Naive thymus-derived CD4-positive, alpha-beta T cell (primary cell): Measurements from ENCODE around the gene PTPN13. TPM values are rescaled to one million over a fixed set of nuclear protein-coding genes. Genes with fewer than 3 reads are reported as not detected.
A peak's percentile ranks its signal among the peaks of the same experiment; 100 is the strongest.

Source experiments
- ATAC-seq: fragments of 150-1000 bp; cut with Tn5 transposase; 2 replicates; pipeline ENCODE4 v1.10.0; 2021; ENCODE audit warnings: mild to moderate bottlenecking, moderate library complexity
- CTCF ChIA-PET: fragments of 350-600 bp; sonication (Branson Sonifier 250); formaldehyde crosslinking; loops from one replicate; lab custom pipeline; 2021; ENCODE audit warnings: antibody characterized with exemption; lab: Charles Lee
- POLR2A ChIA-PET: fragments of 350-600 bp; sonication (Branson Sonifier 250); formaldehyde crosslinking; loops from one replicate; lab custom pipeline; 2021; ENCODE audit warnings: antibody characterized with exemption, inconsistent platforms; lab: Charles Lee
- DNase-seq, 9 donors: peaks; one replicate each; pipeline versions ENCODE4 v3.0.0 to v3.0.0-alpha.2; 2020 to 2022; ENCODE audit warnings: mixed read lengths in 1 of 9
- H3K27ac ChIP-seq: one replicate; pipeline ENCODE4 v1.7.0; 2013; ENCODE audit warnings: mild to moderate bottlenecking, low read depth, low read length, moderate library complexity
- H3K27me3 ChIP-seq, 2 donors: one replicate each; pipeline ENCODE4 v1.7.0; 2013; ENCODE audit warnings: low read length in 2 of 2, mild to moderate bottlenecking in 2 of 2, moderate library complexity in 2 of 2; ENCODE audit not compliant: control insufficient read depth in 2 of 2, insufficient read depth in 2 of 2
- H3K36me3 ChIP-seq, 3 experiments: 1 replicate in 2 of 3; 2 replicates in 1 of 3; pipeline ENCODE4 v1.7.0; 2013; ENCODE audit warnings: low read length in 3 of 3, mild to moderate bottlenecking in 3 of 3, moderate library complexity in 1 of 3; ENCODE audit not compliant: insufficient read depth in 3 of 3, control insufficient read depth in 2 of 3
- H3K4me1 ChIP-seq, 2 donors: one replicate each; pipeline ENCODE4 v1.7.0; 2013; ENCODE audit warnings: low read length in 2 of 2, mild to moderate bottlenecking in 2 of 2, moderate library complexity in 1 of 2; ENCODE audit not compliant: control insufficient read depth in 2 of 2, insufficient read depth in 2 of 2
- H3K4me3 ChIP-seq: 2 replicates; pipeline ENCODE4 v1.7.0; 2013; ENCODE audit warnings: mild to moderate bottlenecking, low read length
- H3K9me3 ChIP-seq, 3 experiments: 1 replicate in 2 of 3; 2 replicates in 1 of 3; pipeline ENCODE4 v1.7.0; 2013; ENCODE audit warnings: low read length in 3 of 3; ENCODE audit not compliant: control insufficient read depth in 2 of 3
- H3K27ac Mint-ChIP-seq, 9 donors: one replicate each; pipeline ENCODE4 v1.8.0; 2020 to 2022; ENCODE audit warnings: mixed read lengths in 9 of 9, mild to moderate bottlenecking in 8 of 9, moderate library complexity in 5 of 9, inconsistent platforms in 2 of 9
- H3K27me3 Mint-ChIP-seq, 5 donors: one replicate each; pipeline ENCODE4 v1.8.0; 2021 to 2022; ENCODE audit warnings: mixed read lengths in 5 of 5, mild to moderate bottlenecking in 1 of 5
- H3K36me3 Mint-ChIP-seq, 5 donors: one replicate each; pipeline ENCODE4 v1.8.0; 2020 to 2022; ENCODE audit warnings: mixed read lengths in 5 of 5, mild to moderate bottlenecking in 3 of 5, inconsistent platforms in 1 of 5
- H3K4me1 Mint-ChIP-seq, 7 donors: one replicate each; pipeline ENCODE4 v1.8.0; 2020 to 2022; ENCODE audit warnings: mixed read lengths in 7 of 7, mild to moderate bottlenecking in 3 of 7, inconsistent platforms in 1 of 7
- H3K4me3 Mint-ChIP-seq, 10 donors: one replicate each; pipeline ENCODE4 v1.8.0; 2020 to 2022; ENCODE audit warnings: mild to moderate bottlenecking in 10 of 10, mixed read lengths in 10 of 10, moderate library complexity in 6 of 10, inconsistent platforms in 2 of 10
- H3K9me3 Mint-ChIP-seq, 11 donors: one replicate each; pipeline ENCODE4 v1.8.0; 2020 to 2022; ENCODE audit warnings: mixed read lengths in 11 of 11, mild to moderate bottlenecking in 4 of 11, inconsistent platforms in 1 of 11, moderate library complexity in 1 of 11
- intact Hi-C, 2 donors: fragments of 100-400 bp; cut with micrococcal nuclease; formaldehyde crosslinking; loops; one replicate each; pipeline ENCODE4 v1.15.1; 2023
- polyA plus RNA-seq, 2 donors: library from polyadenylated mRNA; unstranded; fragments of 300-500 nt; fragmentation: Illumina TruSeq; gene quantifications; one replicate each; pipeline ENCODE4 v1.2.3, GENCODE V29; 2021
- total RNA-seq, 6 experiments: library from RNA in 5 of 6; stranded (reverse) in 5 of 6; gene quantifications; 1 replicate in 5 of 6; 2 replicates in 1 of 6; pipeline ENCODE4 v1.2.3 and lab custom pipeline; 2021 to 2026

The PTPN13 gene
- total and polyA plus RNA-seq, 7 experiments from 2014 or later = 0.05 to 4.5 (median 0.21) TPM; not detected in 3

- CTCF ChIA-PET = no interaction called here
- Histone ChIP-seq H3K27me3 (no peaks in the 10 kb centered on the region), H3K36me3 (no peaks in the 10 kb centered on the region), H3K4me3 (no peak overlapping the region), H3K9me3 (no peaks in the 10 kb centered on the region), H3K4me1 (no peaks in the 10 kb centered on the region), H3K27ac (no peak overlapping the region)
- intact Hi-C loops = no loop called here
- Mint-ChIP-seq H3K4me3 (no peak overlapping the region), H3K36me3 (no peaks in the 10 kb centered on the region), H3K9me3 (peaks cover 0 to 2% (median 0%) of the 10 kb centered on the region in 11 donors), H3K4me1 (peaks cover 0 to 5% (median 0%) of the 10 kb centered on the region in 7 donors), H3K27me3 (peaks cover 6 to 39% (median 11%) of the 10 kb centered on the region in 5 donors), H3K27ac (no peak overlapping the region)
- POLR2A ChIA-PET = no interaction called here
- DNase-seq (no peak), ATAC-seq (no peak)
These were observed 7.3 kb upstream of the PTPN13 start for GRCh38 chr4:86586626-86587380.

GRCh38 chr4:86587381-86588140 lies 6.6 kb upstream of the PTPN13 start:
- Histone ChIP-seq H3K36me3 (no peaks in the 10 kb centered on the region), H3K4me3 (no peak overlapping the region), H3K4me1 (no peaks in the 10 kb centered on the region), H3K9me3 (no peaks in the 10 kb centered on the region), H3K27ac (no peak overlapping the region), H3K27me3 (no peaks in the 10 kb centered on the region)
- ChIA-PET POLR2A (no interaction called here), CTCF (no interaction called here)
- Mint-ChIP-seq H3K36me3 (no peaks in the 10 kb centered on the region), H3K9me3 (peaks cover 0 to 2% (median 0%) of the 10 kb centered on the region in 11 donors), H3K4me3 (no peak overlapping the region), H3K4me1 (peaks cover 0 to 5% (median 0%) of the 10 kb centered on the region in 7 donors), H3K27ac (no peak overlapping the region), H3K27me3 (peaks cover 10 to 43% (median 15%) of the 10 kb centered on the region in 5 donors)
- intact Hi-C loops = no loop called here
- no peak for DNase-seq
- ATAC-seq = no peak

DNA sequence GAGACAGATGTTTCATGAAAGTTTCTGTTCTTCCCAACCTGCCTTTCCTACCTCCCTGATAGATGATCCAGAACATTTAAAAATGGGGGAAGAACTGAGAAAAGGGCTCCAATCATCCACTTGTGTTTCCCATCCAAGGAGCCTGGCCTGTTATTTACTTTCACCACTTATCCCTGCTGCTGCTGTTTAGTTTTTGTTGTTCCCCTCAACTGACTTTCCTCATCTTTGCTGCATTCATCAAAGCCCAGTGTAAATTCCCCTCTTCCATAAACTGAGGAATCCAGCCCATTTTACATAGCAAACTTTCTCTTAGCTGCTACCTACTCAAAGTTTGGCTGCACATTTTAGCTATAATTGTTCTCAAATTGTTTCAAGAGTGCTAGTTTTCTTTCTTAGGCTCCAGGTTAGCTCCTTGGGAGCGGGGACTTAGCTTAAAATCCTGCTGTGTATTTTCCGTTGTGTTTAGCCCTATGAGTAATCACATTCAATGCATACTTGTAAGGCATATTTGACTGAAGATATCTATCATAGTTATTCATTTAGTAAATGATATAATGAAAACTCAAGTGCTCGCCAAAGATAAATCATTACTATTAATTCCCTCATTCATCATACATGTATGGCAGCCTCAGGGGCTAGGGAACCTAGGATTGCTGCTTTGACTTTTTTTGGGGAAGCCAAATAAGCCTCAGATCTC lies 1.4 kb upstream of the PTPN13 start:
- Mint-ChIP-seq H3K4me3 (peak overlapping the region in 2 of 10 donors; percentile 77 to 79), H3K27ac (no peak overlapping the region), H3K36me3 (no peaks in the 10 kb centered on the region), H3K4me1 (peaks cover 5 to 30% (median 17%) of the 10 kb centered on the region in 7 donors), H3K27me3 (peaks cover 41 to 59% (median 48%) of the 10 kb centered on the region in 5 donors), H3K9me3 (peaks cover 0 to 4% (median 0%) of the 10 kb centered on the region in 11 donors)
- H3K4me3 ChIP-seq = no peak overlapping the region
- H3K36me3 ChIP-seq = no peaks in the 10 kb centered on the region
- POLR2A ChIA-PET = no interaction called here
- H3K4me1 ChIP-seq = no peaks in the 10 kb centered on the region
- peaks cover 0 to 9% of the 10 kb centered on the region in 2 donors for H3K27me3 ChIP-seq
- no peaks in the 10 kb centered on the region for H3K9me3 ChIP-seq
- ATAC-seq = no peak
- DNase-seq = no peak
- intact Hi-C loops = no loop called here
- no peak overlapping the region for H3K27ac ChIP-seq
- CTCF ChIA-PET = interaction anchor here (0.7 kb wide), 1 partner anchor 21 kb away, joined by 3 read pairs; no protein-coding TSS in a partner anchor

DNA sequence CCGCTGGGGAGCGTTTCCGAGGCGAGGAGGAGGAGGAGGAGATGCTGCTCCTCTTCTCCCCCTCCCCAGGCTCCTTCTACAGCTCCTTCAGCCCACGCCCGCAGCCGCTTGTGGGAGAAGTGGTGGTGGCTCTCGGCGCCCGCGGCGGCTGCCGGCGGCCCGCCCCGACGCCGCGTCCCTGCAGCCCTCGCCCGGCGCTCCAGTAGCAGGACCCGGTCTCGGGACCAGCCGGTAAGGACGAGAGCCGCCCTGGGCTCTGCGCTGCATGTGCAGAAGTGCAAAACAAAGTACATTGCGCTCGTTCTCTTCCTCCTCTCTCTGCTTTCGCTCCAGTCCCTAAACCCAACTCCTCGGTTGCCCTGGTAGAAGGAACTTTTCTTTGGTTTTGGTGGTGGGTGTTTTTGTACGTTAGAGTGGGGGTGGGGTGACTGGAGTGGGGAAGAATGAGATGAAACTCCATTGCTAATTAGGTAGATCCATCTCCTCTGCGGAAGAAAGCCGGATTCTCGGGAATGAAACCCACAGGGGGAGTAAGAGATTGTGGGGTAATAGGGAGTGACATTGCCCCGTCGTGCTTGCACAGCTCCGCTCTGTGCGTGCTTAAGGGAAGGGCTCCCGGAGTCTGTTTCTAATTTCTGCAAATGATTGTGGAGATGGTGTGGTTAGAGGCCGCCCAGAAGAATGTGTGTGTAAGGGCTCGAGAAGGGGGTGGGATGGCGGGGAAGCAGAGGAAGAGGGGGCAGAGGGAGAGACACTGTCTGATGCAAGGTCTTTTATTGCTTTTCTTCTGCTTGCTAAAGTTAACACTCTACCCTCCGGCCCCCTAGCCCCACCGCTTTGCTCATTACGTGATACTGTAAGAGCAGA lies 677 bp downstream of the PTPN13 start:
- CTCF ChIA-PET = no interaction called here
- peaks cover 0 to 2% (median 0%) of the 10 kb centered on the region in 11 donors for H3K9me3 Mint-ChIP-seq
- peak overlapping the region; percentile 59 to 83 (median 79) for H3K4me3 Mint-ChIP-seq
- peaks cover 45 to 60% (median 50%) of the 10 kb centered on the region in 5 donors for H3K27me3 Mint-ChIP-seq
- H3K27ac ChIP-seq = no peak overlapping the region
- intact Hi-C loops = loop anchor here in 1 of 2 donors (2.0 to 5.0 kb wide), 3 partner anchors 50 to 303 kb away; no protein-coding TSS in a partner anchor
- H3K36me3 ChIP-seq = no peaks in the 10 kb centered on the region
- H3K27ac Mint-ChIP-seq = no peak overlapping the region
- POLR2A ChIA-PET = no interaction called here
- H3K9me3 ChIP-seq = no peaks in the 10 kb centered on the region
- H3K4me1 ChIP-seq = no peaks in the 10 kb centered on the region
- ATAC-seq (peak; percentile 49), DNase-seq (peak in 4 of 9 donors; percentile 2 to 39 (median 6))
- peaks cover 5 to 30% (median 17%) of the 10 kb centered on the region in 7 donors for H3K4me1 Mint-ChIP-seq
- no peaks in the 10 kb centered on the region for H3K36me3 Mint-ChIP-seq
- H3K27me3 ChIP-seq = peaks cover 0 to 9% of the 10 kb centered on the region in 2 donors
- H3K4me3 ChIP-seq = peak overlapping the region; percentile 21

DNA sequence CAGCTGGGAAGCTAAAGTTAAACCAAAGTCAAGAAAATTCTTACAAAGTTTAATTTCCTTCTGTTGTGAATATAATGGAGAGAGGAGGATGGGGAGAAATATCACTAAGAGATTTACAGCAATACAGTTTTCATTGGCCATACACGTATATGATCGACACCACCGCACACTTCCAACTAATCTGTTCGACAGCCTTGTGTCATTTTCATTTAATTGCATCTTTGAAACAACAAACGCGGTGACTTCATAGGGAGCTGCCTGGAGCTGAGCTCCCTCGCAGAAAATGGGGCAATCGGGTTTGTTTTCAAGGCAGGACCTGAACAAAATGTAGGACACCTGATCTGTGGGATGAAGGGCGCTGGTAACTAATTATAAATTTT lies 1.3 kb downstream of the PTPN13 start:
- CTCF ChIA-PET = no interaction called here
- peaks cover 0 to 9% of the 10 kb centered on the region in 2 donors for H3K27me3 ChIP-seq
- Mint-ChIP-seq H3K4me1 (peaks cover 5 to 30% (median 17%) of the 10 kb centered on the region in 7 donors), H3K27me3 (peaks cover 45 to 57% (median 50%) of the 10 kb centered on the region in 5 donors), H3K27ac (no peak overlapping the region), H3K4me3 (peak overlapping the region; percentile 59 to 83 (median 76)), H3K36me3 (no peaks in the 10 kb centered on the region), H3K9me3 (peaks cover 0 to 2% (median 0%) of the 10 kb centered on the region in 11 donors)
- H3K27ac ChIP-seq = no peak overlapping the region
- H3K4me1 ChIP-seq = no peaks in the 10 kb centered on the region
- intact Hi-C loops = loop anchor here in 1 of 2 donors (2.0 to 5.0 kb wide), 3 partner anchors 51 to 302 kb away; no protein-coding TSS in a partner anchor
- ATAC-seq (no peak), DNase-seq (no peak)
- no peak overlapping the region for H3K4me3 ChIP-seq
- POLR2A ChIA-PET = no interaction called here
- no peaks in the 10 kb centered on the region for H3K9me3 ChIP-seq
- H3K36me3 ChIP-seq = no peaks in the 10 kb centered on the region
